NCI-H2196 (cell line): ENCODE data around the gene ACVR1.
A peak's percentile ranks its signal among the peaks of the same experiment; 100 is the strongest.

Experiments
- DNase-seq: peaks from one replicate; lab custom pipeline; 2025; ENCODE audit not compliant: unreplicated experiment; lab: John Stamatoyannopoulos, UW

The ACVR1 gene

DNA sequence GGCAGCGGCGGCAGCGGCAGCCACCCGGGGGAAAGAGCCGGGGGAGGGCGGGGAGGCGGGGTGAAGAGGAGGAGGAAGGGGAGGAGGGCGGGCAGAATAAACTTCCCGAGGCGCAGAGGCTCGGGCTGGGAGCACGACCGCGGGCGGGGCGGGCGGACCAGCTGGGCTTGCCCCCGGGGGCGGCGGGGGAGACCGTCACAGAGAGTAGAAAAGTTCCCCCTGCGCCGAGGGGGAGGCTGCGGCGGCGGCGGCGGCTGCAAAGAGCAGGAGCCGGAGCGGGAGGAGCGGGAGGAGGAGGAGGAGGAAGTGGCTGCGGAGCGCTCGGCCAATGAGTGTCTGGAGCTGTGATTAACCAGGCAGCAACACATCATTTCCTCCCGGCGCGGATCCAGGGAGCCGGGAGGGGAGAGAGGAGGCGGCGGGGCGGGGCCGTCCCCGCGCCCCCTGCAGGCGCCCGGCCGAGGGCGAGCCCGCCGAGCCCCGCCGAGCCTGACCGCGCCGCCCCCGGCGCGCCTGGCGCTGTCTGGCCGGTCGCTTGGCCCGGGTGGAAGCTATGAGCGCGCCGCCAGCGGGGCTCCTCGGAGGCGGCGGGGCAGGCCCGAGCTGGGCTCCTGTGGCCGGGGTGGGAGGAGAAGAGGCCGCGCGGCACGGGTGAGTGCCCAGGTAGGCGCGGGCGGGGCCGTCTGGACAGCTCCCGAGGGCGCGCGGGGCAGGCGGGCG is at the start of gene ACVR1:
ACVR1 (minus strand) TSS at position 265 of the 720 bp plus-strand sequence. CDS start 76,837 bp downstream, outside the sequence.
- peak; percentile 95 for DNase-seq

DNA sequence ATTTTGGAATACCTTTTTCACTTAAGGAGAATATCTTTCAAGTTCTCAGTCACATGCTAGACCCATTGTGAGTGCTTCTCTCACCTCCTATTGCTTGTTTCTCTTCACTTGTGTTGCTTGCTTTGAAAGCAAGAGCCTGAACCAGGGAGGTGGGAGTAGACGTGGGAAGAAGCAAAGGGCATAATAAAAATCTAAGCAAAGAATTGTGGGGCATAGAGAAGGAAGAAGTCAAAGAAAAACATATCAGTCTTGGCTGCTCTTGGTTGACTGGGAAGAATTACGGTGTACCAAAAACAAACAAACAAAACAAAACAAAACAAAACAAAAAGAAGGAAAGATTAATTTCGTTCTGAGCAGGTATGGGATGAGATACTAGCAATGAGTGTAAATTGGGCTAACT is 48.9 kb upstream of the ACVR1 start:
- DNase-seq, result no peak

DNA sequence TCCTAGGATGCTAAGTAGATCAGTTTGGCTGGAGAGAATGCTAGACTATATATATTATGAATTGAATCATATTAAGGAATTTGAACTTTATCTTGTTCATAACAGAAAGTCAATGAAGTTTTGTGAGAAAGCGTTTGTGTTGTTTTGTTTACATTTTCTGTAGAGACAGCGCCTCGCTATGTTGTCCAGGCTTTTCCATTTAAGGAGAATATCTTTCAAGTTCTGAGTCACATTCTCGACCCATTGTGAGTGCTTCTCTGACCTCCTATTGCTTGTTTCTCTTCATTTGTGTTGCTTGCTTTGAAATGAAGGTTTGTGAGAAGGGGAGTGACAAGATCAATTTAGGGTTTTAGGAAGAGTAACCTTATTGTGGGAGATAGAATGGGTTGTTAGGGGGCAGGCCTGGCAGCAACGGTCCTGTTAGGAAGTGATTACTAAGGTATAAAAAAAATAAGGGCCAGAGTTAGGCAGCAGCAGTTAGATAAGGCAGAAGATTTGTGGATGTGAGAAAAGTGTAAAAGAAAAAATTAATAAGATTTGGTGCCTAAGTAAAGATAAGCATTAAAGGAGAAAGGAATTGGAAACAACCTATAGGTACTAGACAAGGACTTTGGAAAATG is 47.6 kb upstream of the ACVR1 start:
- DNase-seq, result no peak

DNA sequence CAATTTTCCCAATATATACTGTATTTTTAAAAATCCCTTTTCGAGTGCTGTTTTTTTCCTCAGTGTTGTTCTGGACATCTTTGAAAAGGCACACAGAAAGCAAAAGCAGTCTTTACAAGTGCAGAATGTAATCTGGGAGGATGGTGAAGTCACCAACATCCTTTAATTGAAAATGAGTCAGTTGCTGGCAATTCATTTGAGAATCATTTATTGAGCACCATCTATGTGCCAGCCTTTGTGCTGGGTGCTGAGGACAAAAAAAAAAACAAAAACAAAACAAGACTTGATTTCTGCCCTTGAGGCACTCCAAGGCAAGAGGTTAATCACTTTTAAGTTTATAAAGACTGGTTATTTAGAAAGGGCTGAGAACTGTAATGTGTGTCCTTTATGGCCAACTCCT is 46.7 kb upstream of the ACVR1 start:
- no peak for DNase-seq

DNA sequence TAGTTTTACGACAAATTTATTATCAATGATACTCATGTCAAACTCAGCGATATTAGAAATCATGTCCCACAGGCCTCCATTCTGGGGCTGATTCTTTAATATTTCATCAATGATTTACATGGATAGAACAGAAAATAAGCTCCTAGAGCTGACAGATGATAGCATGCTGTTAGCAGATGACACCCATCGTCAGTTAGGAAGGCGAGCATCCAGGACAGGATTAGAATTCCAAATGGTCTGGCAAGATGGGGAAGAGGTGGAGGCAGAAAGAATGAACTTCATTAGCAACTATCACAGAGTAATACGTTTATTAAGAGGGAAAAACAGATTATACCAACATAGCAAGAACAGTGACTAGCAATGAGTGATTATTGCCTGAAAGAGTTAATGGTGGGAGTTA is 46.2 kb upstream of the ACVR1 start:
- no peak for DNase-seq

DNA sequence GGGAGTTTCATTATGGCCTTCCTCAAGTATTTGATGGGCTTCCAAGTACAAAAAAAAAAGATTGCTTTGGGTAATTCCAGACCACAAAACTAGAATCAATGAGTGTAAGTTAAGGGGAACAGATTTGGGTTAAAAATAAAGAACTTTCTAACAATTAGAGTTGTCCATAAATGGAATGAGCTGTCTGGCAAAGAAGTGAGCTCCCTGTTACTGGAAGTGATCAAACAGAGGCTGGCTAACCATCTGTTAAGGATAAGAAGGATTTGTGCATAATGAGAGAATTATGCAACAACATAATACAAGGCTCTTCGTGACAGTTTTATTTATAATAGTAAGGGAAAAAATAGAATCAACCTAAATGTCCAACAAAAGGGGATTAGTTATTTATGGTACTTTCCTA is 44.6 kb upstream of the ACVR1 start:
- DNase-seq, result no peak

DNA sequence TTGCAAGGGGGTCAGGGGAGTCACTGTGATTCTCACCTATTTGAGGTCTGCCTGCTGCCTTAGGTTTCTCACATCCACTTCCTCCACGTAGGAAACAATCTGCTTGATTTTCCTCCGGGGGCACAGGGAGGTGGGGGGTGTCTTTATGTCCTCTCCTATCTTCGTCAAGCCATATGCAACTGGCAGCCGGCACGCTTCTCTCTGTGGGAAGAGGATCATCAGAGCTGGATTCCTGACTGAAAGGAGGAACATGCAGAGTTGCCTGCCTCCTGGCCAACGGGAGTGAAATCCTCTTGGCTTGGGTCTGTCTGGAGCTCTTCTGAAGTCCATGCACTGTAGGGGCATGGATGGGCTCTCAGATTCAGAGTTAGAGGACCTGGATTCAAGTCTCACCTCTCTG is 43.1 kb upstream of the ACVR1 start:
- no peak for DNase-seq

DNA sequence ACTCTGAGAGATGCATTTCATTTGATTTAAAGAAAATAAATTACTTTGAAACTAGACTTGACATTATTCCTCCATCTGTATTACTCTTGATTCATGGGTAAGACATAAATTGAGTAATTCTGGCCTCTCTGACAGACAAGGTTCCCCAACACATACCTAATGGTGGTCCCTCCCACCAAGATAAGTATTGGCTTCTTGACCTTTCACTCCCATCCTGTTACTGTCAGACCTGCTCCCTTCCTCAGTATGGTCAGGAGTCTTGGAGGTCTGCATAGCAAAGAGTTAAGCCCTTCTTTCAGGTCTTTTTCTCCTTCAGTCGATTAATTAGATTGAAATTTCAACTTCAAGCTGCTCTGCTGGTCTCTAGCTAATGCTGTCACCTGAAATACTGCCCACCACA is 42.2 kb upstream of the ACVR1 start:
- DNase-seq, result no peak

DNA sequence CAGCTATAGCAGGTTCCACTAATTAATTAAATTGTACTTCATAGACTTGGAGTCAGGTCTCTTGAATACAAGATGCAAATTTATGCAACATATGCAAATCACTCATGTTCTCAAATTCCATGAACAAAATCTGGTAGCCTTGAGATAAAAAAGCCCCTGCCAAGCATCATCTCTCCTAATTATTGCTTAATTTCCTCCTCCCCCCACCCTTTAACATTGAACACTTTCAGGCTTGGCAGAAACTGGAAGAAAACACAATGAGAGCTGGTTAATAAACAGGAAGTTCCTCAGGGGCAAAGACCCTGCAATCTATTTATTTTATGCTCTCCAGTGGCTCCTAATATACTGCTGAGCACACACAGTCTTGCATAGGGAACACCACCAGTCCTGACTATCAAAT is 35.6 kb upstream of the ACVR1 start:
- no peak for DNase-seq

DNA sequence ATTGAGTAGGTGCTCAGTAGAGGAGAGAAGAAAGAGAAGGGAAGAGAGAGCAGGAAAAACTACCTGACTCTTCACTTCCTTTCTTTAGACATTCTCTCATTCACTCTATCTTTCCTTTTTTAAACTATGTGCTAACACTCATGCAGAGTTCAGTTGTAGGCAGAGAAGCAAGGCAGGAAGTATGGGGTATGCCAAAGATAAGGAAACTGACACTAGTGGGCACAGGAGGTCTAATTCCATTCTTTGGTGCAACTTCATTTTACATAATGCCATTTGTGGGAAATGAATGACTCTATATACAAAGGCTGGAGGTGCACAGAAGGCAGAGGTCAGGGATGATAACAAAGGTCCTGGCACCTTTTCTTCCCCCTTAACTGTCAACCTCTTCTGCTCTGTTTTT is 35.1 kb upstream of the ACVR1 start:
- DNase-seq, result no peak

DNA sequence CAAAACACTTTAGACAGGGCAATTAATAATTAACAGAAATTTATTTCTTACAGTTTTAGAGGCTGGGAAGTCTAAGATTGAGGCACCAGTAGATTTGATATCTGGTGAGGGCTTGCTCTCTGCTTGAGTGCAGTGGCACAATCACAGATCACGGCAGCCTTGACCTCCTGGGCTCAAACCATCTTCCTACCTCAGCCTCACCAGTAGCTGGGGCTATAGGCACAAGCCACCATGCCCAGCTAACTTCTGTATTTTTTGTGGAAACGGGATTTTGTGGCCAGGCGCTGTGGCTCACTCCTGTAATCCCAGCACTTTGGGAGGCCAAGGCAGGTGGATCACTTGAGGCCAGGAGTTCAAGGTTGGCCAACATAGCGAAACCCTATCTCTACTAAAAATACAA is 29.0 kb upstream of the ACVR1 start:
- no peak for DNase-seq

DNA sequence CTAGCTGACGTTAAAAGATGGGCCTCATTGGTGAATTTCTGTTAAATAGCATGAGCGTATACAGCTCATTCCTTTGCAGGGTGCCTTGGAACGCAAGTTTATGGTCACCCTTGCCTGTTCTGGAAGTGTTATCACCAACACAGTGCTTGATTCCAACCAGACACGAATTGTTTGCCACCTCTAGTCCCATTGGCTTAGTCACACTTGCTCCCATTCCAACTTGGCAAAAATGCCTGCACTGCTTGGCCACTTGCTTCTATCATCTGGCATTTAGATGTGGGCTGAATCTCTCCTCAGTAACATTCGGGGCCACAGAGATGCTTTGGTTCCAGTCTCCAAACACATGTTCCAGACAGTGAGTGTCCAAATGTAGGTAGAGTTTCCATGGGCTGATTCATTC is 27.5 kb upstream of the ACVR1 start:
- no peak for DNase-seq

DNA sequence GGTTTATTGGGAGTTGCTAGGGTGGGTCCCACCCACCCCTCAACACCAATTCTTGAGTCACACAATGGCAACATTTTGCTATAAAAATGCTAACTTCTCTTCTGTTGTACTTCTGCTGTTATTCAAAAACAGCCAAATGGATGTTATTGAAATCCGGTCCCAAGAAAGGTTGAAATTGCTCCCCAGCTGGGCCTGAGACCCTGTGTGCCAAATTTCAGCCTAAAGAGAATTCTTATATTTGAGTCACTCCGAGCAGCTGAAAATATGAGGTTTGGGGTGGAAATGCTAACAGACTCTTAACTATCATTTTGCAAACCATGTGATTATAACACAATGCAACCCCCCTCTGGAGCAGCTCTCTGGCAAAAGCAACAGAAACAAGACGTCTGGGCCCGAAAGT is 27.0 kb upstream of the ACVR1 start:
- DNase-seq, result no peak

DNA sequence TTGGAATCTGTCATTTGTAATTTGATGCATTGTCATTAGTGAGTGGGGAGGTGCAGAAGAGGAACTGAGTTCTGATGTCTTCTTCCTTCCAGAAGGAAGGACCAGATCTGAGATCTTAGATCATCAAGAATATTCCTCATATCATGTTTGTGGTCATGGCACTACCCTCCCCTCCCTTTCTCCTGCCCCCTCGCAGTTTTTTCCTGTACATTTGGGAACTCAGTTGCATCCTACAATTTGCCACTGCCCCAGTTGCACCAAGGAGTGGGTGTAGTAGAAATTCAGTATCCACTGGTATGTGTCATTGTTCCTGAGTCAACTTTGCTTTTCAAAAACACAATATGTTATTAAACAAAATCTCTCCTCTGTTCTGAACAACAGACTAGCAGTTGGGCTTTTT is 26.6 kb upstream of the ACVR1 start:
- no peak for DNase-seq

DNA sequence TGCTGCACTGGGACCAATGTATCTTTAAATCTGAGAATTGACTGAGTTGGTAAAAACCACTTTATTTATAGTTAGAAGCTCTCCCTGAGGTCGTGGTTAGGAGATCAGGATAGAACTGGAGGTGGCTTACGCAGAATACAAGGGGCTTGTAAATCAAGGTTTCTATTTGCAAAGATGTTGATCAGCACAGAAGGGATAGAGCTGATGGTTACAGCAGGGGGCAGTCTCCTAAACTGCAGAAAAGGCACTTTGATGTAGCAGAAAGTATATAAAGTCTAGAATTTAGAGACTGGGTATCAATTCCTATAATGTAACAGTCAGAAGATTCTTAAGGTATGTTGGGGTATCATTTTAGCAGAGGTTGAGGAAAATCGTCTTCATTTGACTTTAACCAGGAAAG is 25.2 kb upstream of the ACVR1 start:
- no peak for DNase-seq

DNA sequence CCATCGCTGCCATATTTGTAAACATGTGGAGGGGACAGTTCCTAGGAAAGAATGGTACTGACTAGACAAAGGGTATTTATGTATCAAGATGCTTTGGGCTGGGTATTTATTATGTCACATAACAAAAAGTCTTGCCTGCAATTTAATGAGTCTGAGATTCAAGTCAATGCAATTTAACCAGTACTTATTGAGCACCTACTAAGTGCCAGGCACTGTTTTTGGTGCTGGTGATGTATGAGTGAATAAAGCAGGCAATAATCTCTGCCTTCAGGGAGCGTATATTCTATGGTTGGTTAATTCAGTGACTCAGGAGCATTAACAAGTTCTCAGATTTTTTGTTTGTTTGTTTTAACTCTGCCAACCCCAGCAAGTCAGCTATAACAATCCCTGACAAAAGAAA is 24.6 kb upstream of the ACVR1 start:
- DNase-seq, result no peak

DNA sequence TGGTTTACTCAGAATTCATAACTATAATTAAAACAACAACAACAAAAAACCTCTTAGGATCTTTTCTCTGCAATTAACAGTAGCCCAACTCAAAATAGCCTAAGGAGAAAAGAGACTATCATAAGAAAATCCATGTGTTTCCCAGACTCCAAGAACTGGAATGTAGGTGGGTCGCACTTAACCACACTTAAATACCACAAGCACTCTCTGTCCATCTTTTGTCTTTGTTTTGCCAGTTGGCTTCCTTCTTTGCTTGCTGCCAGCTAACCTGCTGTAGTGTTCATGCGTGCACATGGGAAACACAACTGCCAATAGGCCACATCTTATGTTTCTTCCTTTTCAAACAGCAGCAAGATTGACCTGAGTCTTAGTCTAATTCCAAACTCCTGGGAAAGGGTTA is 24.1 kb upstream of the ACVR1 start:
- DNase-seq, result no peak

DNA sequence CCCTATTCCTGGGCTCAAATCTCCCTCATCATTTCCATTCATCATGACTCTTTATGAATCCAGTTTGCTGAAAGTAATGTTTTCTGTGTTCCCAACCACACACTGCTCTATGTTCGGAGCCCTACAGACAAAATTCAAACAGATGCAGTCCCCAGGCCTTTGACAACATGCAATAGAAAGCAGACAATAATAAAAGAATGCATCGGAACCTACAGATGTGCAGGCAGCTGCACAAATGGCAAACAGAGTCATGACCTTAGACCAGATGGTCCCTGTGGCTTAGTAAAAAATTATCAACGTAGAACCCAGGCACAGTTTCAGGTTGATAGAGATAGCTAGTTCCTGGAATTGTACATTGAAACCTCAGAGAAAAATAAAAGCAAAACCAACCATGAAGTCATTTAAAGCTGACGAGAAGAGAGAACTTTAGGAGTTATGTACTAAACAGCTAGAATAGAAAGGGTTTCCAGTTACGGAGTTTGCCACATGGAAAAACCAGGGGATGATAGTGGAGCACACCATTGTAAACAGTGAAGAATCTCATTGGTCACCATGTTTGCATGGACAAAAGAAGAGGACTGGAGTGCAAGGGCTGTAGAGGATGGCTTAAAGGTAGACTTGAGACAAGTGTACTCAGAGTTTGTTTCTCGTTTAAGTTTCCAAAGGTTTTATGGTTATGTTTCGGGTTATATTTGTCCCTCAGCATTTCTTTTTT is 23.2 kb upstream of the ACVR1 start:
- DNase-seq, result no peak

DNA sequence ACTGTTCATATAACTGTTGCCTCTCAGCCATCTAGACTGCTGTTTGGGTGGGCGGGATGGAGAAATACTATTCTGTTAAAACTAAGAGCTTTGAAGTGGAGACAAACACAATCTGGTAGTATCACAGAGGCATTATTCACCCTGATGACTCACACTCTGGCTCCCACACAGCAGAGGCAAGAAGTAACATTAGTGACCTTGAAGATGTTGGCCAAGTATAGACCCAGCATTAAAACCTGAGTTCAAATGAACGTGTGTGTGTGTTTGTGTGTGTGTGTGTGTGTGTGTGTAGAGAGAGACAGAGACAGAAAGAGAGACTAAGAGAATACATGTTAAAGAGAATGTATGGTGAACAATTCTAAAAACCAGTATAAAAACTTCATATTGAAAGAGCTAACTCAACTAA is 22.5 kb upstream of the ACVR1 start:
- DNase-seq, result no peak

DNA sequence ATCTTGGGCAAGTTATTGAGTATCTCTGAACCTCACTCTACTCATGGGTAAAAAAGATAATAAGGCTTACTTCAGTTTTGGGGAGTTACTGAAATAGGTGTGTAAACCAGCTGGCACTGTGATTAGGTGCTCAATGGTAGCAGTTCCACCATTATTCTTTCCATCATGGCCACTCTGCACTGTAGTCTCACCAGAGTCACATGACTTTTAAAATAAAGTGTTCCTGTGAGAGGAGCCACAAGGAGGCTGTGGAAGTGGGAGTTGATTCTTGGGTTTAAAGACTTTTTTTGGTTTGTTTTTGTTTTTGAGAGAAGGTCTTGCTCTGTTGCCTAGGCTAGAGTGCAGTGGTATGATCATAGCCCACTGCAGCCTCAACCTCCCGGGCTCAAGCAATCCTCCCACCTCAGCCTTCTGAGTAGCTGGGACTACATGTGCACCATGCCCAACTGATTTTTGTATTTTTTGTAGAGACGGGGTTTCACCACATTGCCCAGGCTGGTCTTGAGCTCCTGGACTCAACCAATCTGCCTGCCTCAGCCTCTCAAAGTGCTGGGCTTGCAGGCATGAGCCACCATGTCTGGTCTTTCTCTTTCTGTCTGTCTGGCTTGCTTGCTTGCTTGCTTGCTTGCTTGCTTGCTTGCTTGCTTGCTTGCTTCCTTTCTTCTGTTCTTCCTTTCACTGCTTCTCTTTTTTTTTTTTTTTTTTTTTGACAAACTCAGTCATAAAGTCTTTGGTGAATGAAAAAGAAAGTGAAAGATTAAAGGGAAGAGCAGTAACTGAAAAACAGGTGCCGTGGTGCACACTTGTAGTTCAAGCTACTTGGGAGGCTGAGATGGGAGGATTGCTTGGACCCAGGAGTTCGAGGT is 21.2 kb upstream of the ACVR1 start:
- no peak for DNase-seq

DNA sequence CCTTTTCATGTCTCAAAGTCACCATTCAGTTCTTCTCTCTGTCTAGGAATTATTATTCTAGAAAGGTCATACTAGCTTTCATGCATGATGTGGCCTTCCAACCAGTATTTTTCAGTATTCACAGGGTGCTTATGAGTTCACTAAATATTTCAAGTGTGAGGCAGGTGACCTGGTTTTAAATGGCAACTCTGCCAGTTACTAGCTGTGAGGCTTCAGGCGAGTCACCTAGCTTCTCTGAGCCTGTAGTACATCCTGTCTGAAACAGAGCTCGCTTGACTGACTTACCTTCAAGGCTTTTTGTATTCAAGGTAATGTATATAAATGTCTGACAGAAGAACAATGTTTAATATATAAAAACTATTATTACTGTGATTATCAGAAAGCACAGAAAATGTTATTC is 19.4 kb upstream of the ACVR1 start:
- DNase-seq, result no peak
